ENCODE results near the gene DNAJC5.
"Not testable (repeated sequence)": the region's sequence is repeated elsewhere in the genome, so short reads cannot be mapped to it uniquely, and the experiment has no call there.

Gene DNAJC5

GRCh38 chr20:63908008-63908682 is 13.2 kb downstream of the DNAJC5 start:
- FAIRE-seq (no peak), DNase-seq (ENCODE audit: low spot score) (no peak)

- DNase-seq (ENCODE audit: low spot score) (no peak), FAIRE-seq (no peak)
These were observed 16.2 kb downstream of the DNAJC5 start for GRCh38 chr20:63911176-63911575.

- DNase-seq (ENCODE audit: low spot score), result no peak
- no peak for FAIRE-seq
These were observed 18.8 kb downstream of the DNAJC5 start for GRCh38 chr20:63913768-63914167.

GRCh38 chr20:63915471-63915870 is 20.5 kb downstream of the DNAJC5 start:
- DNase-seq (ENCODE audit: low spot score) (no peak), FAIRE-seq (no peak)

- not testable (repeated sequence) for FAIRE-seq; DNase-seq (ENCODE audit: low spot score)
These were observed 21.5 kb downstream of the DNAJC5 start for GRCh38 chr20:63916371-63916939.

GRCh38 chr20:63917811-63918210 is 22.9 kb downstream of the DNAJC5 start:
- DNase-seq (ENCODE audit: low spot score), result no peak
- no peak for FAIRE-seq

- FAIRE-seq, result no peak
- DNase-seq (ENCODE audit: low spot score), result no peak
These were observed 24.2 kb downstream of the DNAJC5 start for GRCh38 chr20:63919130-63919529.

GRCh38 chr20:63920226-63920625 is 25.3 kb downstream of the DNAJC5 start:
- DNase-seq (ENCODE audit: low spot score), result no peak
- no peak for FAIRE-seq

- FAIRE-seq (no peak), DNase-seq (ENCODE audit: low spot score) (no peak)
These were observed 28.7 kb downstream of the DNAJC5 start for GRCh38 chr20:63923651-63924050.

- no peak for FAIRE-seq
These were observed 29.3 kb downstream of the DNAJC5 start for GRCh38 chr20:63924241-63924640.

GRCh38 chr20:63926298-63926697 is 31.4 kb downstream of the DNAJC5 start:
- FAIRE-seq (no peak), DNase-seq (ENCODE audit: low spot score) (no peak)

More at GRCh38 chr20:63924241-63924640, 29.3 kb downstream of the DNAJC5 start:
- DNase-seq (ENCODE audit: low spot score), result no peak

- no peak for FAIRE-seq
- DNase-seq (ENCODE audit: low spot score), result no peak
These were observed 34.1 kb downstream of the DNAJC5 start for GRCh38 chr20:63929071-63929470.

- not testable (repeated sequence) for FAIRE-seq; DNase-seq (ENCODE audit: low spot score)
These were observed 34.6 kb downstream of the DNAJC5 start for GRCh38 chr20:63929473-63929883.

- no peak for DNase-seq (ENCODE audit: low spot score)
- FAIRE-seq, result no peak
These were observed 36.1 kb downstream of the DNAJC5 start for GRCh38 chr20:63930971-63931553.

- FAIRE-seq (no peak), DNase-seq (ENCODE audit: low spot score) (no peak)
These were observed 36.8 kb downstream of the DNAJC5 start for GRCh38 chr20:63931735-63932134.

- FAIRE-seq, result no peak
These were observed 37.8 kb downstream of the DNAJC5 start for GRCh38 chr20:63932606-63933160.

GRCh38 chr20:63933646-63934045 is 38.7 kb downstream of the DNAJC5 start:
- DNase-seq (ENCODE audit: low spot score), result no peak
- FAIRE-seq, result no peak

More at GRCh38 chr20:63932606-63933160, 37.8 kb downstream of the DNAJC5 start:
- DNase-seq (ENCODE audit: low spot score), result no peak

- FAIRE-seq (no peak), DNase-seq (ENCODE audit: low spot score) (no peak)
These were observed 39.5 kb downstream of the DNAJC5 start for GRCh38 chr20:63934271-63935068.

GRCh38 chr20:63935447-63935846 is 40.5 kb downstream of the DNAJC5 start:
- DNase-seq (ENCODE audit: low spot score) (no peak), FAIRE-seq (no peak)

- FAIRE-seq (no peak), DNase-seq (ENCODE audit: low spot score) (no peak)
These were observed 42.7 kb downstream of the DNAJC5 start for GRCh38 chr20:63937596-63937995.

GRCh38 chr20:63939061-63939935 is 44.4 kb downstream of the DNAJC5 start:
- DNase-seq (ENCODE audit: low spot score) (no peak), FAIRE-seq (no peak)
